A549 (cell line): Measurements from ENCODE around the gene CCDC12. TPM values are rescaled to one million over a fixed set of nuclear protein-coding genes. Genes with fewer than 3 reads are reported as not detected.

ENCODE experiments used
- ATAC-seq, 2 experiments: fragments of 200-7000 bp in 1 of 2; fragments of >200 bp in 1 of 2; cut with Nextera tagmentation in 1 of 2; cut with Tn5 transposase in 1 of 2; 3 replicates each; pipeline versions ENCODE4 v1.8.0 to v1.9.1; 2018 to 2020; ENCODE audit warnings: mild to moderate bottlenecking in 1 of 2, moderate library complexity in 1 of 2
- CTCF ChIA-PET: fragments of 300-600 bp; sonication (Branson Sonifier 250); formaldehyde crosslinking; extraction: SDS; loops from one replicate; lab custom pipeline; 2021; ENCODE audit warnings: antibody characterized with exemption, inconsistent platforms; lab: Yijun Ruan, JAX
- POLR2A ChIA-PET: fragments of 350-600 bp; formaldehyde crosslinking; extraction: SDS; loops from one replicate; lab custom pipeline; 2021; ENCODE audit warnings: antibody characterized with exemption, inconsistent platforms; lab: Yijun Ruan, JAX
- DNase-seq, 2 experiments: peaks; one replicate each; pipeline versions ENCODE4 v3.0.0 to v3.0.0-alpha.2; 2011 to 2016; ENCODE audit warnings: low read depth in 1 of 2, low spot score in 1 of 2
- FAIRE-seq: peaks from 2 replicates; lab custom pipeline; 2011; peaks lifted over from hg19 to GRCh38; lab: Jason Lieb, UNC
- H3K27ac ChIP-seq, 2 experiments: fragments of >200 bp; sonication (Bioruptor Twin); formaldehyde crosslinking; 3 replicates each; pipeline ENCODE4 v1.5.1; 2016 to 2017
- H3K4me1 ChIP-seq: fragments of >200 bp; sonication (Bioruptor Twin); formaldehyde crosslinking; 3 replicates; pipeline ENCODE4 v1.6.1; 2016
- H3K4me2 ChIP-seq: fragments of >200 bp; sonication (Bioruptor Twin); formaldehyde crosslinking; 3 replicates; pipeline ENCODE4 v1.6.1; 2016
- H3K4me3 ChIP-seq: fragments of >200 bp; sonication (Bioruptor Twin); formaldehyde crosslinking; 3 replicates; pipeline ENCODE4 v1.5.1; 2016
- H3K9me3 ChIP-seq: fragments of >200 bp; sonication (Bioruptor Twin); formaldehyde crosslinking; 3 replicates; pipeline ENCODE4 v1.6.1; 2016
- CBX2 ChIP-seq: fragments of 200-600 bp; sonication (generic); IDR thresholded peaks from 2 replicates; pipeline ENCODE4 v1.6.1; 2016; ENCODE audit warnings: low read depth, mild to moderate bottlenecking, borderline replicate concordance
- EHF ChIP-seq: fragments of 250-450 bp; sonication (Bioruptor Pico); IDR thresholded peaks from 2 replicates; pipeline ENCODE4 v1.5.0; 2020; ENCODE audit warnings: mild to moderate bottlenecking
- EHMT2 ChIP-seq: fragments of 200-600 bp; sonication (generic); IDR thresholded peaks from 2 replicates; pipeline ENCODE4 v1.6.1; 2016; ENCODE audit warnings: antibody characterized with exemption, low read depth, mild to moderate bottlenecking, moderate library complexity
- EP300 ChIP-seq, 2 experiments: fragments of >200 bp; sonication (Bioruptor Twin); formaldehyde crosslinking; IDR thresholded peaks; 2 replicates in 1 of 2; 3 replicates in 1 of 2; pipeline ENCODE4 v1.6.1; 2016 to 2017
- ESRRA ChIP-seq: fragments of 150-350 bp; IDR thresholded peaks from 2 replicates; pipeline ENCODE4 v1.6.1; 2014; ENCODE audit warnings: mild to moderate bottlenecking, low read length, borderline replicate concordance
- FOSB ChIP-seq: fragments of 250-450 bp; sonication (Bioruptor Pico); IDR thresholded peaks from 2 replicates; pipeline ENCODE4 v1.5.0; 2020; ENCODE audit warnings: mild to moderate bottlenecking, moderate library complexity
- HOXA7 ChIP-seq: fragments of 250-450 bp; sonication (Bioruptor Pico); IDR thresholded peaks from 2 replicates; pipeline ENCODE4 v1.5.0; 2020; ENCODE audit warnings: mild to moderate bottlenecking, moderate library complexity
- JUN ChIP-seq, 2 experiments: fragments of >200 bp; sonication (Bioruptor Twin); formaldehyde crosslinking; IDR thresholded peaks; 2 replicates in 1 of 2; 3 replicates in 1 of 2; pipeline ENCODE4 v1.6.1; 2016 to 2017
- KDM1A ChIP-seq: fragments of 200-600 bp; sonication (generic); IDR thresholded peaks from 2 replicates; pipeline ENCODE4 v1.6.1; 2016; ENCODE audit warnings: low read depth, mild to moderate bottlenecking
- KDM5A ChIP-seq: fragments of 200-600 bp; sonication (generic); IDR thresholded peaks from 2 replicates; pipeline ENCODE4 v1.6.1; 2016; ENCODE audit warnings: antibody characterized with exemption, mild to moderate bottlenecking
- MAFK ChIP-seq: fragments of 450-650 bp; IDR thresholded peaks from 2 replicates; pipeline ENCODE4 v1.6.1; 2014; ENCODE audit not compliant: partially characterized antibody
- MAZ ChIP-seq: fragments of 150-350 bp; IDR thresholded peaks from 2 replicates; pipeline ENCODE4 v1.6.1; 2014; ENCODE audit warnings: antibody characterized with exemption, low read depth, low read length, borderline replicate concordance
- NFE2L2 ChIP-seq: fragments of 150-350 bp; conservative IDR thresholded peaks from 2 replicates; pipeline ENCODE4 v1.6.1; 2014; ENCODE audit warnings: low read length
- NPAS2 ChIP-seq: fragments of 250-450 bp; sonication (Bioruptor Pico); IDR thresholded peaks from 2 replicates; pipeline ENCODE4 v1.8.0; 2022; ENCODE audit warnings: mild to moderate bottlenecking, moderate library complexity, borderline replicate concordance
- RARB ChIP-seq: fragments of 250-450 bp; sonication (Bioruptor Pico); IDR thresholded peaks from 2 replicates; pipeline ENCODE4 v1.8.0; 2021; ENCODE audit warnings: mild to moderate bottlenecking, moderate library complexity
- ZC3H11A ChIP-seq: fragments of 450-650 bp; IDR thresholded peaks from 2 replicates; pipeline ENCODE4 v1.6.1; 2014; ENCODE audit warnings: antibody characterized with exemption, mild to moderate bottlenecking
- ZFP36 ChIP-seq: fragments of 450-650 bp; IDR thresholded peaks from 2 replicates; pipeline ENCODE4 v1.6.1; 2014; ENCODE audit warnings: borderline replicate concordance; ENCODE audit not compliant: partially characterized antibody
- WGBS: methylation state at CpG from one replicate; pipeline ENCODE4 v1.1.6; 2017; ENCODE audit errors: missing lambda C conversion rate; 5-methylcytosine and 5-hydroxymethylcytosine counted together
- polyA plus RNA-seq, 4 experiments: library from polyadenylated mRNA; depleted of rRNA in 3 of 4; stranded (reverse); fragments of >200 nt; fragmentation: RNase III in 1 of 4; extraction: RNeasy Plus Mini Kit Qiagen cat#74134 plus additional on column Dnase treatment in 1 of 4; gene quantifications; 2 replicates in 3 of 4; 3 replicates in 1 of 4; pipeline ENCODE4 v1.2.3, GENCODE V29; 2011 to 2017
- TF ChIP-seq, protein P1 (sequence below): fragments of 250-450 bp; sonication (Bioruptor Pico); IDR thresholded peaks from 2 replicates; pipeline ENCODE4 v1.5.0; 2020; ENCODE audit warnings: low read depth, mild to moderate bottlenecking, moderate library complexity
- TF ChIP-seq, protein P2 (sequence below): fragments of 200-600 bp; sonication (generic); IDR thresholded peaks from 2 replicates; pipeline ENCODE4 v1.6.1; 2016; ENCODE audit warnings: antibody characterized with exemption, mild to moderate bottlenecking, moderate library complexity
- TF ChIP-seq, protein P3 (sequence below): fragments of 150-350 bp; IDR thresholded peaks from 2 replicates; pipeline ENCODE4 v1.6.1; 2014; ENCODE audit warnings: low read depth, mild to moderate bottlenecking, low read length
- TF ChIP-seq, protein P4 (sequence below): IDR thresholded peaks from 2 replicates; pipeline ENCODE4 v1.6.1; 2012

CCDC12 gene
- polyA plus RNA-seq, 2 of the 4 experiments (the other 2 are of a cell fraction) = 34.8 to 81.0 TPM

DNA sequence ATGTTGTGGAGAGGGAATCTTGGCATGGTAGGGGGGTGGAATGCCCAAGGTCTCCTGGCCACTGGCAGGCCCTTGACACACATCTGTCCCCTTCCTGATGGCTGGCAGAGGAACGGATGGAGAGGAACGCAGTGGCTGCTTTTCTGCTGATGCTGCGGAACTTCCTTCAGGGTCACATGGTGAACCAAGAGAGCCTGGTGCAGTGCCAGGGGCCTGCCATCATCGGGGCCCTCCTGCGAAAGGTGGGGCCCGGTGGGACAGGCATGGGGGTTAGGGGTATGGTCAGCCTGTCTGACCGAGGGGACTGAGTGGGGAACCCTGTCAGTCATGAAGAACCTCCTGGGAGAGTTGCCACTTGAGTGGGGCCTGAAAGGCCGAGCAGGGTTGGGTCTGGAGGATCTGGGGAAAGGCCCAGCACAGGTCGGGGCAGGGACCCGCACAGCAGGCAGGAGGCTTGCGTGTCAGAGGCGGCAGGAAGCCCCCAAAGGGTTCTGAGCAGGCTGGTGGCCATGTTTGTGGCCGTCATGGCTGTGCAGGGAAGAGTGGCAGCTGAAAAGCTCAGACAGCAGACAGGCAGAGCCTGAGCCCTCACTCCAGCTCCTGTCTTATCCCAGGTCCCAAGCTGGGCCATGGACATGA lies 21.0 kb upstream of the CCDC12 start:
- H3K4me2 ChIP-seq = no peak overlapping the region
- peak overlapping the region in 1 of 2 experiments; percentile 53; a peak in 2 of 6 replicates for H3K27ac ChIP-seq
- H3K4me3 ChIP-seq = no peak overlapping the region
- peaks cover 12% of the 10 kb centered on the region for H3K4me1 ChIP-seq
- ChIA-PET POLR2A (no interaction called here), CTCF (interaction anchor here (0.8 to 4.8 kb wide), 21 partner anchors 8 to 261 kb away, joined by 3 to 54 read pairs (median 5); partner anchors contain the start of gene NBEAL2)
- no peaks in the 10 kb centered on the region for H3K9me3 ChIP-seq
- TF ChIP-seq, protein P1, sequence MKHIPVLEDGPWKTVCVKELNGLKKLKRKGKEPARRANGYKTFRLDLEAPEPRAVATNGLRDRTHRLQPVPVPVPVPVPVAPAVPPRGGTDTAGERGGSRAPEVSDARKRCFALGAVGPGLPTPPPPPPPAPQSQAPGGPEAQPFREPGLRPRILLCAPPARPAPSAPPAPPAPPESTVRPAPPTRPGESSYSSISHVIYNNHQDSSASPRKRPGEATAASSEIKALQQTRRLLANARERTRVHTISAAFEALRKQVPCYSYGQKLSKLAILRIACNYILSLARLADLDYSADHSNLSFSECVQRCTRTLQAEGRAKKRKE (CRISPR knock-in tag) = no peak
- TF ChIP-seq, protein P2, sequence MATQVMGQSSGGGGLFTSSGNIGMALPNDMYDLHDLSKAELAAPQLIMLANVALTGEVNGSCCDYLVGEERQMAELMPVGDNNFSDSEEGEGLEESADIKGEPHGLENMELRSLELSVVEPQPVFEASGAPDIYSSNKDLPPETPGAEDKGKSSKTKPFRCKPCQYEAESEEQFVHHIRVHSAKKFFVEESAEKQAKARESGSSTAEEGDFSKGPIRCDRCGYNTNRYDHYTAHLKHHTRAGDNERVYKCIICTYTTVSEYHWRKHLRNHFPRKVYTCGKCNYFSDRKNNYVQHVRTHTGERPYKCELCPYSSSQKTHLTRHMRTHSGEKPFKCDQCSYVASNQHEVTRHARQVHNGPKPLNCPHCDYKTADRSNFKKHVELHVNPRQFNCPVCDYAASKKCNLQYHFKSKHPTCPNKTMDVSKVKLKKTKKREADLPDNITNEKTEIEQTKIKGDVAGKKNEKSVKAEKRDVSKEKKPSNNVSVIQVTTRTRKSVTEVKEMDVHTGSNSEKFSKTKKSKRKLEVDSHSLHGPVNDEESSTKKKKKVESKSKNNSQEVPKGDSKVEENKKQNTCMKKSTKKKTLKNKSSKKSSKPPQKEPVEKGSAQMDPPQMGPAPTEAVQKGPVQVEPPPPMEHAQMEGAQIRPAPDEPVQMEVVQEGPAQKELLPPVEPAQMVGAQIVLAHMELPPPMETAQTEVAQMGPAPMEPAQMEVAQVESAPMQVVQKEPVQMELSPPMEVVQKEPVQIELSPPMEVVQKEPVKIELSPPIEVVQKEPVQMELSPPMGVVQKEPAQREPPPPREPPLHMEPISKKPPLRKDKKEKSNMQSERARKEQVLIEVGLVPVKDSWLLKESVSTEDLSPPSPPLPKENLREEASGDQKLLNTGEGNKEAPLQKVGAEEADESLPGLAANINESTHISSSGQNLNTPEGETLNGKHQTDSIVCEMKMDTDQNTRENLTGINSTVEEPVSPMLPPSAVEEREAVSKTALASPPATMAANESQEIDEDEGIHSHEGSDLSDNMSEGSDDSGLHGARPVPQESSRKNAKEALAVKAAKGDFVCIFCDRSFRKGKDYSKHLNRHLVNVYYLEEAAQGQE = no peak
- TF ChIP-seq CBX2 = no peak
- no peak for TF ChIP-seq EP300 (IDR thresholded peaks at IDR 0.05)
- TF ChIP-seq MAFK = peak; percentile 82
- TF ChIP-seq KDM5A = no peak
- FAIRE-seq (no peak), ATAC-seq (peak in 1 of 2 experiments; percentile 4; a peak in 2 of 6 replicates), DNase-seq (no peak)
- WGBS = 91% methylated on average over 11 of the region's 13 CpGs

DNA sequence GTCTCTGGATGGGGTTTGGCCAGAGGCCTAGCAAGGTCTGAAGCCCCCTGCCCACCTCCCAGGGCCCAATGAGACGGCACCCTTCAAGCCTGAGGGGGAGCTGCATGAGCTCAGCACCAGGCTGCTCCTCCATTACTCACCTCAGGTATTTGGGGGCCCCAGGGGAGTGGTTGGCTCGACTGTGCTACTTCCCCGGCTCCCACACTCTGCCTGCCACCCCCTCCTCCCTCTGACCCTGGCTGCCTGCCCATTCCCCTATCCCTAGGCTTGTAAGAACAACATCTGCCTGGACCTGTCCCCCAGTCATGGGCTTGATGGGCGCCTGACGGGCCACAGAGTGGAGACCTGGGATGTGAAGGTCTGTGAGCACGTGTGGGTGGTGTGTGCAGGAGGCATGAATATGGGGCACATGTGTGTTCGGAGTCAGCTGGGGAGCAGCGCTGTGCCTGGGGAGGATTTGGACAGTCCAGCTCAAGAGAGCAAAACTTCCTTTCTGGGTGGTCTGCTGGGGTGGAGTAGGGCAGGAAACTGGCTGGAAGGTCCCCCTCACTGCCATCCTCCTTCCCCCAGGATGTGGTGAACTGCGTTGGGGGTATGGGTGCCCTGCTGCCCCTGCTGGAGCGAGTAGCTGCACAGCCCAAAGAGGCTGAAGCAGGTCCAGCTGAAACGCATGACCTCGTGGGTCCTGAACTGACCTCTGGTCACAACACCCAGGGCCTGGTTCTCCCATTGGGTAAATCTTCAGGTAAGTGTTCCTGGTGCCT lies 20.3 kb upstream of the CCDC12 start:
- DNase-seq = no peak
- no peaks in the 10 kb centered on the region for H3K9me3 ChIP-seq
- FAIRE-seq = no peak
- TF ChIP-seq FOSB (no peak), RARB (CRISPR knock-in tag) (no peak), ESRRA (no peak), HOXA7 (no peak), ZC3H11A (no peak), EHF (CRISPR knock-in tag) (no peak), MAFK (no peak), EP300 (IDR thresholded peaks at IDR 0.05) (no peak), ZFP36 (no peak), MAZ (no peak), NFE2L2 (no peak), JUN (IDR thresholded peaks at IDR 0.05) (no peak), KDM1A (no peak), EHMT2 (no peak), NPAS2 (CRISPR knock-in tag) (no peak)
- TF ChIP-seq, protein P3, sequence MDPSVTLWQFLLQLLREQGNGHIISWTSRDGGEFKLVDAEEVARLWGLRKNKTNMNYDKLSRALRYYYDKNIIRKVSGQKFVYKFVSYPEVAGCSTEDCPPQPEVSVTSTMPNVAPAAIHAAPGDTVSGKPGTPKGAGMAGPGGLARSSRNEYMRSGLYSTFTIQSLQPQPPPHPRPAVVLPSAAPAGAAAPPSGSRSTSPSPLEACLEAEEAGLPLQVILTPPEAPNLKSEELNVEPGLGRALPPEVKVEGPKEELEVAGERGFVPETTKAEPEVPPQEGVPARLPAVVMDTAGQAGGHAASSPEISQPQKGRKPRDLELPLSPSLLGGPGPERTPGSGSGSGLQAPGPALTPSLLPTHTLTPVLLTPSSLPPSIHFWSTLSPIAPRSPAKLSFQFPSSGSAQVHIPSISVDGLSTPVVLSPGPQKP = no peak
- TF ChIP-seq, protein P1 (CRISPR knock-in tag) = no peak
- TF ChIP-seq, protein P4, sequence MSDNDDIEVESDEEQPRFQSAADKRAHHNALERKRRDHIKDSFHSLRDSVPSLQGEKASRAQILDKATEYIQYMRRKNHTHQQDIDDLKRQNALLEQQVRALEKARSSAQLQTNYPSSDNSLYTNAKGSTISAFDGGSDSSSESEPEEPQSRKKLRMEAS = no peak
- H3K4me1 ChIP-seq = peaks cover 12% of the 10 kb centered on the region
- 0 out of 6 replicates have a peak overlapping the region, but pooled peaks of 1 of the 2 experiments have one; percentile 35 for H3K27ac ChIP-seq
- POLR2A ChIA-PET = no interaction called here
- CTCF ChIA-PET = interaction anchor here (1.3 to 4.8 kb wide), 4 partner anchors 12 to 73 kb away, joined by 3 to 54 read pairs (median 7); no protein-coding TSS in a partner anchor
- no peak for ATAC-seq
- WGBS = 84% methylated on average over 6 of the region's 12 CpGs
- no peak overlapping the region for H3K4me2 ChIP-seq
- no peak overlapping the region for H3K4me3 ChIP-seq
